GM19099 (cell line): ENCODE results near the gene QSER1.

ENCODE experiments used
- POLR2A ChIP-seq: IDR thresholded peaks from 3 replicates; pipeline ENCODE4 v1.6.1; 2011; ENCODE audit warnings: low read depth; ENCODE audit not compliant: insufficient read length; ENCODE audit errors: extremely low read depth

The QSER1 gene

GRCh38 chr11:32892355-32893092 is at the start of gene QSER1:
TSS of gene QSER1 (plus strand) at chr11:32892811. CDS start at chr11:32893126, 315 bp downstream.
- TF ChIP-seq POLR2A, result peak; percentile 88

GRCh38 chr11:32843544-32843943 is 49.1 kb upstream of the QSER1 start:
- no peak for TF ChIP-seq POLR2A

GRCh38 chr11:32847511-32847910 is 45.1 kb upstream of the QSER1 start:
- TF ChIP-seq POLR2A, result no peak

GRCh38 chr11:32849761-32850160 is 42.9 kb upstream of the QSER1 start:
- TF ChIP-seq POLR2A, result no peak

- TF ChIP-seq POLR2A, result no peak
These were observed 41.4 kb upstream of the QSER1 start for GRCh38 chr11:32851251-32851650.

GRCh38 chr11:32852207-32852606 is 40.4 kb upstream of the QSER1 start:
- TF ChIP-seq POLR2A, result no peak

GRCh38 chr11:32855601-32856000 is 37.0 kb upstream of the QSER1 start:
- TF ChIP-seq POLR2A, result no peak

- no peak for TF ChIP-seq POLR2A
These were observed 33.9 kb upstream of the QSER1 start for GRCh38 chr11:32858731-32859130.

GRCh38 chr11:32861850-32862577 is 30.6 kb upstream of the QSER1 start:
- no peak for TF ChIP-seq POLR2A

GRCh38 chr11:32864555-32864954 is 28.1 kb upstream of the QSER1 start:
- no peak for TF ChIP-seq POLR2A

GRCh38 chr11:32870676-32871075 is 21.9 kb upstream of the QSER1 start:
- no peak for TF ChIP-seq POLR2A

- TF ChIP-seq POLR2A, result no peak
These were observed 18.5 kb upstream of the QSER1 start for GRCh38 chr11:32874132-32874531.

GRCh38 chr11:32881286-32881685 is 11.3 kb upstream of the QSER1 start:
- no peak for TF ChIP-seq POLR2A

GRCh38 chr11:32883421-32883820 is 9.2 kb upstream of the QSER1 start:
- no peak for TF ChIP-seq POLR2A

- no peak for TF ChIP-seq POLR2A
These were observed 8.6 kb upstream of the QSER1 start for GRCh38 chr11:32884023-32884422.

GRCh38 chr11:32884770-32885384 is 7.7 kb upstream of the QSER1 start:
- TF ChIP-seq POLR2A, result no peak
